Tibial nerve (tissue), 3 donors: ENCODE results near the gene SLC4A1AP.

Experiments used
- CTCF ChIP-seq, 5 experiments: fragments of 200-600 bp in 3 of 5; fragments of 450-650 bp in 2 of 5; sonication (generic) in 3 of 5; IDR thresholded peaks; one replicate each; pipeline ENCODE4 v1.5.1; 2016 to 2019; ENCODE audit warnings: antibody characterized with exemption in 5 of 5, mild to moderate bottlenecking in 3 of 5, moderate library complexity in 2 of 5
- POLR2A ChIP-seq, 2 donors: fragments of 450-650 bp; IDR thresholded peaks; one replicate each; pipeline ENCODE4 v1.6.1; 2017; ENCODE audit warnings: antibody characterized with exemption in 2 of 2, mild to moderate bottlenecking in 2 of 2, moderate library complexity in 2 of 2

- TF ChIP-seq CTCF (IDR thresholded peaks at IDR 0.05) (no peak), POLR2A (IDR thresholded peaks at IDR 0.05) (no peak)
These were observed 49.7 kb upstream of the SLC4A1AP start for GRCh38 chr2:27613985-27614384.
